GM12878 (cell line): ENCODE results near the gene SDC1. TPM values are rescaled to one million over a fixed set of nuclear protein-coding genes. Genes with fewer than 3 reads are reported as not detected.

Experiments
- ATAC-seq: fragments of 200-7000 bp; cut with Tn5 transposase; 3 replicates; pipeline ENCODE4 v1.9.1; 2020; ENCODE audit warnings: mild to moderate bottlenecking, moderate library complexity
- BruUV-seq: library from RNA; stranded (reverse); fragments of 400-500 nt; replicated peaks from 2 replicates; lab custom pipeline; 2021; lab: Mats Ljungman, UMichigan
- CTCF ChIA-PET: fragments of 300-600 bp; sonication (Branson Sonifier 250); formaldehyde crosslinking; extraction: SDS; loops from one replicate; lab custom pipeline; 2021; ENCODE audit warnings: inconsistent platforms; lab: Yijun Ruan, JAX
- POLR2A ChIA-PET: fragments of 350-600 bp; formaldehyde crosslinking; extraction: SDS; loops from one replicate; lab custom pipeline; 2021; ENCODE audit warnings: inconsistent platforms; lab: Charles Lee
- RAD21 ChIA-PET: fragments of 300-600 bp; sonication (Branson Sonifier 250); formaldehyde crosslinking; loops from one replicate; lab custom pipeline; 2023; ENCODE audit warnings: antibody characterized with exemption; ENCODE audit not compliant: unreplicated experiment; lab: Charles Lee
- SMC1A ChIA-PET: fragments of 300-600 bp; sonication (Branson Sonifier 250); formaldehyde crosslinking; loops from one replicate; lab custom pipeline; 2023; ENCODE audit not compliant: unreplicated experiment, uncharacterized antibody; lab: Charles Lee
- DNase-seq: peaks from one replicate; pipeline ENCODE4 v3.0.0-alpha.2; 2011; ENCODE audit warnings: low read depth, low spot score
- FAIRE-seq: peaks from 3 replicates; lab custom pipeline; 2011; peaks lifted over from hg19 to GRCh38; lab: Jason Lieb, UNC
- H2AFZ ChIP-seq: 2 replicates; pipeline ENCODE4 v1.6.0; 2011; ENCODE audit warnings: low read depth, low read length, control low read depth; ENCODE audit not compliant: control insufficient read depth
- H3K27ac ChIP-seq: 2 replicates; pipeline ENCODE4 v1.5.1; 2011; ENCODE audit warnings: control low read depth; ENCODE audit not compliant: control insufficient read depth, insufficient read depth
- H3K27me3 ChIP-seq, 2 experiments: replicated peaks in 1 of 2; 2 replicates each; pipeline versions ENCODE4 v1.6.0 to v1.6.1; 2011; ENCODE audit warnings: low read length in 1 of 2; ENCODE audit not compliant: control insufficient read depth in 2 of 2, insufficient read depth in 2 of 2
- H3K36me3 ChIP-seq, 2 experiments: 2 replicates each; pipeline ENCODE4 v1.5.1; 2011; ENCODE audit warnings: low read length in 1 of 2; ENCODE audit not compliant: control insufficient read depth in 2 of 2, insufficient read depth in 2 of 2
- H3K4me1 ChIP-seq: 2 replicates; pipeline ENCODE4 v1.6.1; 2011; ENCODE audit warnings: mild to moderate bottlenecking, low read length, moderate library complexity, mixed read lengths; ENCODE audit not compliant: control insufficient read depth, insufficient read depth
- H3K4me2 ChIP-seq: 2 replicates; pipeline ENCODE4 v1.6.0; 2011; ENCODE audit warnings: control low read depth; ENCODE audit not compliant: control insufficient read depth, insufficient read depth
- H3K4me3 ChIP-seq: fragments of 200-600 bp; sonication (generic); 2 replicates; pipeline ENCODE4 v1.5.1; 2016
- H3K79me2 ChIP-seq: 2 replicates; pipeline ENCODE4 v1.6.0; 2011; ENCODE audit warnings: low read length; ENCODE audit not compliant: control insufficient read depth, insufficient read depth
- H3K9ac ChIP-seq: 2 replicates; pipeline ENCODE4 v1.8.0; 2011; ENCODE audit warnings: low read length, control low read depth, mixed read lengths; ENCODE audit not compliant: control insufficient read depth, insufficient read depth
- H3K9me3 ChIP-seq: replicated peaks from 3 replicates; pipeline ENCODE4 v1.5.1; 2011; ENCODE audit warnings: mild to moderate bottlenecking, low read length; ENCODE audit not compliant: control insufficient read depth, insufficient read depth
- H4K20me1 ChIP-seq: 2 replicates; pipeline ENCODE4 v1.6.0; 2011; ENCODE audit not compliant: control insufficient read depth, insufficient read depth
- CBX3 ChIP-seq: fragments of 200-600 bp; sonication (generic); IDR thresholded peaks from 2 replicates; pipeline ENCODE4 v1.6.1; 2016; ENCODE audit warnings: low read depth, borderline replicate concordance
- CEBPB ChIP-seq, 2 experiments: fragments of 150-350 bp in 1 of 2; IDR thresholded peaks; 2 replicates each; pipeline ENCODE4 v1.6.1; 2012 to 2014; ENCODE audit warnings: low read depth in 2 of 2, low read length in 2 of 2, borderline replicate concordance in 1 of 2, inconsistent platforms in 1 of 2
- CREM ChIP-seq: IDR thresholded peaks from 2 replicates; pipeline ENCODE4 v1.6.1; 2014; ENCODE audit warnings: antibody characterized with exemption, low read depth
- EZH2 ChIP-seq: IDR thresholded peaks from 2 replicates; pipeline ENCODE4 v1.6.1; 2012; ENCODE audit warnings: low read depth, mild to moderate bottlenecking, control low read depth, inconsistent platforms, low read length, borderline replicate concordance; ENCODE audit not compliant: control insufficient read depth
- FOS ChIP-seq: IDR thresholded peaks from 3 replicates; pipeline ENCODE4 v1.6.1; 2011; ENCODE audit warnings: borderline replicate concordance; ENCODE audit not compliant: insufficient read length; ENCODE audit errors: extremely low read depth
- HDAC6 ChIP-seq: fragments of 200-600 bp; sonication (generic); IDR thresholded peaks from one replicate; pipeline ENCODE4 v1.8.0; 2017; ENCODE audit warnings: antibody characterized with exemption; ENCODE audit not compliant: unreplicated experiment
- KLF5 ChIP-seq: fragments of 450-650 bp; IDR thresholded peaks from 2 replicates; pipeline ENCODE4 v1.6.1; 2014; ENCODE audit warnings: mild to moderate bottlenecking; ENCODE audit not compliant: partially characterized antibody
- MEF2B ChIP-seq: fragments of 450-650 bp; IDR thresholded peaks from 2 replicates; pipeline ENCODE4 v1.6.1; 2018; ENCODE audit warnings: mild to moderate bottlenecking, moderate library complexity; ENCODE audit not compliant: partially characterized antibody, poor library complexity, severe bottlenecking
- RB1 ChIP-seq: fragments of 450-650 bp; formaldehyde crosslinking; IDR thresholded peaks from 2 replicates; pipeline ENCODE4 v1.6.1; 2017; ENCODE audit warnings: mild to moderate bottlenecking, borderline replicate concordance
- SMAD1 ChIP-seq: fragments of 450-650 bp; IDR thresholded peaks from 2 replicates; pipeline ENCODE4 v1.6.1; 2018; ENCODE audit warnings: mild to moderate bottlenecking, low read depth; ENCODE audit not compliant: partially characterized antibody
- SMAD5 ChIP-seq: IDR thresholded peaks from 2 replicates; pipeline ENCODE4 v1.6.1; 2016; ENCODE audit warnings: antibody characterized with exemption, low read depth
- TARDBP ChIP-seq: IDR thresholded peaks from 2 replicates; pipeline ENCODE4 v1.6.1; 2016; ENCODE audit warnings: borderline replicate concordance
- ZNF24 ChIP-seq: fragments of 450-650 bp; IDR thresholded peaks from 2 replicates; pipeline ENCODE4 v1.6.1; 2017; ENCODE audit warnings: antibody characterized with exemption, mild to moderate bottlenecking
- ZNF687 ChIP-seq: fragments of 450-650 bp; IDR thresholded peaks from 2 replicates; pipeline ENCODE4 v1.6.1; 2017; ENCODE audit warnings: mild to moderate bottlenecking, moderate library complexity
- WGBS: methylation state at CpG from one replicate; pipeline ENCODE4 v1.1.6; 2016; ENCODE audit warnings: low lambda C conversion rate; ENCODE audit not compliant: insufficient replicate concordance, insufficient coverage; ENCODE audit errors: missing lambda C conversion rate; 5-methylcytosine and 5-hydroxymethylcytosine counted together
- in situ Hi-C: fragments of 300-500 bp; cut with MboI; formaldehyde crosslinking; loops from 9 replicates; pipeline ENCODE4 v1.14.3; 2018; ENCODE audit warnings: mixed read lengths
- intact Hi-C: fragments of 100-400 bp; cut with micrococcal nuclease; formaldehyde crosslinking; loops from one replicate; pipeline ENCODE4 v1.14.2; 2022; ENCODE audit not compliant: unreplicated experiment
- polyA plus RNA-seq, 11 experiments: library from polyadenylated mRNA; depleted of rRNA in 4 of 11; unstranded in 6 of 11; stranded (reverse) in 5 of 11; fragments of >200 nt; fragmentation: Nextera tagmentation in 4 of 11; fragmentation: Illumina TruSeq in 1 of 11; extraction: Ambion mirVana in 4 of 11; extraction: Trizol in 1 of 11; gene quantifications; 1 replicate in 1 of 11; 2 replicates in 10 of 11; pipeline versions ENCODE4 v1.2.1 to v1.2.3, GENCODE V29; 2011 to 2016; ENCODE audit warnings: inconsistent platforms in 2 of 11, missing spikeins in 2 of 11, low read depth in 1 of 11
- total RNA-seq, 4 experiments: library from RNA; depleted of rRNA in 3 of 4; stranded (reverse); fragments of >200 nt in 3 of 4; fragmentation: Illumina TruSeq in 1 of 4; extraction: Trizol in 1 of 4; gene quantifications; 2 replicates each; pipeline versions ENCODE4 v1.2.1 to v1.2.3, GENCODE V29; 2013 to 2021
- TF ChIP-seq, protein P1 (sequence below): IDR thresholded peaks from 2 replicates; pipeline ENCODE4 v1.6.1; 2012; ENCODE audit warnings: low read depth, low read length, improper control_type of control experiment
- TF ChIP-seq, protein P2 (sequence below): fragments of 450-650 bp; IDR thresholded peaks from 2 replicates; pipeline ENCODE4 v1.6.1; 2016; ENCODE audit warnings: mild to moderate bottlenecking

The SDC1 gene
- total and polyA plus RNA-seq, 10 of the 15 experiments (the other 5 are each of a cell fraction or from before 2014, with no cell fraction given), result 0.85 to 36.8 (median 23.7) TPM

GRCh38 chr2:20159411-20160070, 65.4 kb downstream of the SDC1 start:
- POLR2A ChIA-PET, result no interaction called here
- no peaks in the 10 kb centered on the region for H3K27me3 ChIP-seq
- no peak overlapping the region for H3K27ac ChIP-seq
- no peaks in the 10 kb centered on the region for H4K20me1 ChIP-seq
- CTCF ChIA-PET, result no interaction called here
- no peak for DNase-seq
- no peaks in the 10 kb centered on the region for H3K79me2 ChIP-seq
- no peak for ATAC-seq
- no peak overlapping the region for H3K9ac ChIP-seq
- no peak overlapping the region for H3K4me3 ChIP-seq
- H3K9me3 ChIP-seq, result no peaks in the 10 kb centered on the region
- peak; percentile 72 for FAIRE-seq
- H3K36me3 ChIP-seq, result no peaks in the 10 kb centered on the region
- peaks cover 28% of the 10 kb centered on the region for H3K4me1 ChIP-seq
- in situ Hi-C loops (no loop called here), intact Hi-C loops (no loop called here)
- no TSS peak for BruUV-seq
- 78% methylated on average over 2 of the region's 2 CpGs for WGBS
- SMC1A ChIA-PET, result interaction anchor here (1.9 kb wide), 1 partner anchor 11 kb away, joined by 4 read pairs; no protein-coding TSS in a partner anchor
- RAD21 ChIA-PET, result no interaction called here
- TF ChIP-seq FOS (no peak), SMAD5 (no peak), KLF5 (no peak), RB1 (no peak), SMAD1 (no peak), CREM (no peak), ZNF687 (no peak), CBX3 (no peak), ZNF24 (no peak), HDAC6 (no peak), TARDBP (no peak), EZH2 (no peak), MEF2B (no peak), CEBPB (IDR thresholded peaks at IDR 0.05; ENCODE audit: borderline replicate concordance in 1 of 2, low read depth in 2 of 2, low read length in 2 of 2) (no peak)
- TF ChIP-seq, protein P1, sequence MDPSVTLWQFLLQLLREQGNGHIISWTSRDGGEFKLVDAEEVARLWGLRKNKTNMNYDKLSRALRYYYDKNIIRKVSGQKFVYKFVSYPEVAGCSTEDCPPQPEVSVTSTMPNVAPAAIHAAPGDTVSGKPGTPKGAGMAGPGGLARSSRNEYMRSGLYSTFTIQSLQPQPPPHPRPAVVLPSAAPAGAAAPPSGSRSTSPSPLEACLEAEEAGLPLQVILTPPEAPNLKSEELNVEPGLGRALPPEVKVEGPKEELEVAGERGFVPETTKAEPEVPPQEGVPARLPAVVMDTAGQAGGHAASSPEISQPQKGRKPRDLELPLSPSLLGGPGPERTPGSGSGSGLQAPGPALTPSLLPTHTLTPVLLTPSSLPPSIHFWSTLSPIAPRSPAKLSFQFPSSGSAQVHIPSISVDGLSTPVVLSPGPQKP, result no peak
- TF ChIP-seq, protein P2, sequence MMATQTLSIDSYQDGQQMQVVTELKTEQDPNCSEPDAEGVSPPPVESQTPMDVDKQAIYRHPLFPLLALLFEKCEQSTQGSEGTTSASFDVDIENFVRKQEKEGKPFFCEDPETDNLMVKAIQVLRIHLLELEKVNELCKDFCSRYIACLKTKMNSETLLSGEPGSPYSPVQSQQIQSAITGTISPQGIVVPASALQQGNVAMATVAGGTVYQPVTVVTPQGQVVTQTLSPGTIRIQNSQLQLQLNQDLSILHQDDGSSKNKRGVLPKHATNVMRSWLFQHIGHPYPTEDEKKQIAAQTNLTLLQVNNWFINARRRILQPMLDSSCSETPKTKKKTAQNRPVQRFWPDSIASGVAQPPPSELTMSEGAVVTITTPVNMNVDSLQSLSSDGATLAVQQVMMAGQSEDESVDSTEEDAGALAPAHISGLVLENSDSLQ, result no peak
- no peak overlapping the region for H2AFZ ChIP-seq
- no peak overlapping the region for H3K4me2 ChIP-seq
